ENCODE measurements around the gene SNAI3. TPM values are rescaled to one million over a fixed set of nuclear protein-coding genes. Genes with fewer than 3 reads are reported as not detected.

SNAI3 gene
- total RNA-seq, 1 donor from 2014 or later = 6.1 TPM

DNA sequence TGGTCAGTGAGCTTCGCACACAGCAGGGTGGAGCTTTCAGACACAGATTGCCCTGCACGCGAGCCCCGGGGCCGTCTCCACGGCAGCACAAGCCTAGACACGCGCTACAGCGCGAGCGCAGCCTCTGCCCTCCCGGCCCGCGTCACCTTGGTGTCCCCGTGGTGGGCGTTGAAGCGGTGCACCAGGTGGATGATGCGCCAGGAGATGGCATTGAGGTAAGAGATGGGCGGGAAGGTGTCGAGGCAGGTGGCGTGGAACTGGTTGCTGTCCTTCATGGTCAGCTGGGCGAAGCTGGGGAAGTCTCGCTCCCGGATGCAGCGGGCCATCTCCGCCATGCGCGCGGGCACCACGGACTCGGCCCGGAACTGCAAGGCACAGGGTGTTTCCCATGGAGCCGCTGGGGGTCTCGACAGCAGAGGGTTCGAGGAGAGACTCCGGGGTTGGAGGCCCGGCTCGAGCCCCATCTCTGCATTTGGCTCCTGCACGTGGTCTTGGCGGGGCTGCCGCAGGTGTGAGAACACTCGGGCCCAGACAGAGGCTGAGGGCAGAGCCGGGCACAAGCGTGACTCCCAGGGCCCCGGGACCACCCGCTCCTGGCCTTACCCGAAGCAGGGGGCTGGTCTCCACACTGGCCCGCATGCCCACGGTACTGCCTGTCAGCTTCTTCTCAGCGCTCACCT, 31.1 kb downstream of the SNAI3 start:
- TF ChIP-seq, protein P1, sequence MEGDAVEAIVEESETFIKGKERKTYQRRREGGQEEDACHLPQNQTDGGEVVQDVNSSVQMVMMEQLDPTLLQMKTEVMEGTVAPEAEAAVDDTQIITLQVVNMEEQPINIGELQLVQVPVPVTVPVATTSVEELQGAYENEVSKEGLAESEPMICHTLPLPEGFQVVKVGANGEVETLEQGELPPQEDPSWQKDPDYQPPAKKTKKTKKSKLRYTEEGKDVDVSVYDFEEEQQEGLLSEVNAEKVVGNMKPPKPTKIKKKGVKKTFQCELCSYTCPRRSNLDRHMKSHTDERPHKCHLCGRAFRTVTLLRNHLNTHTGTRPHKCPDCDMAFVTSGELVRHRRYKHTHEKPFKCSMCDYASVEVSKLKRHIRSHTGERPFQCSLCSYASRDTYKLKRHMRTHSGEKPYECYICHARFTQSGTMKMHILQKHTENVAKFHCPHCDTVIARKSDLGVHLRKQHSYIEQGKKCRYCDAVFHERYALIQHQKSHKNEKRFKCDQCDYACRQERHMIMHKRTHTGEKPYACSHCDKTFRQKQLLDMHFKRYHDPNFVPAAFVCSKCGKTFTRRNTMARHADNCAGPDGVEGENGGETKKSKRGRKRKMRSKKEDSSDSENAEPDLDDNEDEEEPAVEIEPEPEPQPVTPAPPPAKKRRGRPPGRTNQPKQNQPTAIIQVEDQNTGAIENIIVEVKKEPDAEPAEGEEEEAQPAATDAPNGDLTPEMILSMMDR (IDR thresholded peaks at IDR 0.05) = no peak
- ATAC-seq = no peak
- peaks cover 16% of the 10 kb centered on the region for H3K4me1 ChIP-seq
- H3K36me3 ChIP-seq = peaks cover 62% of the 10 kb centered on the region
- no peak overlapping the region for H3K27ac ChIP-seq
- H3K9me3 ChIP-seq = no peaks in the 10 kb centered on the region
- intact Hi-C loops (cut with DNase I) = no loop called here
- no peak for DNase-seq
- H3K4me3 ChIP-seq = no peak overlapping the region
- H3K27me3 ChIP-seq (ENCODE audit: low read depth) = no peaks in the 10 kb centered on the region

DNA sequence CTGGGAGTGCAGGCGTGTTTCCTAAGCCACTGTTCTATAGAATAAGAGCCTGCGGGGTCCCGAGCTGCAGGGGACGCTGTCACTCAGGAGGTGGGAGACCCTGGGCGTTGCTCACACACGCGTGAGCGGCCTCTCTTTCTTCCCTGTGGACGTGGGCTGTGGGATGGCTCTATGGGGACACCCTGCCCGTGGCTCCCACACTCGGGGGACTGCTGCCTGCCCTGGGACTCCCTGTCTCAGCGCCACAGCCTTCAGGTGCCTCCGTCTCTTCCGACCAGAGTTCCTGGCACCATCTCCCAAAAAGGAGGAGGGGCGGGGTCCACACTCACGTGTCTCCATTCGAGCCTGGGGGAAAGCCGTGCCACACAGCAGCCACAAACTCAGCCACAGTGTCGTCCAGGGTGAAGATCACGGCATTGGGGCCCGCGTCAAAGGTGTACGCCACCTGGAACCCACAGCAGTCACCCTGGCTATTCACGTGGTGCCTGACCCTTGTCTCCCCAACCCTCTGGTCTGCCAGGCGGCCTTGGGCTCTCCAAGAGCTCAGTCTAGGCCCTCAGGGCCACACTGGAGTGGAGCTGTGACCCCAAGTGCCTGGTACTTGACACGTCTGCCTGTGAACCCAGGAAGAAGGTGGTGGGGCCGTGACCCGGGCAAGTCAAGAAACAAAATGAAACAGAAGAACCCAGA, 31.8 kb downstream of the SNAI3 start:
- H3K27me3 ChIP-seq (ENCODE audit: low read depth) = no peaks in the 10 kb centered on the region
- TF ChIP-seq, protein P1 (IDR thresholded peaks at IDR 0.05) = no peak
- intact Hi-C loops (cut with DNase I) = no loop called here
- H3K4me1 ChIP-seq = peaks cover 23% of the 10 kb centered on the region
- peaks cover 62% of the 10 kb centered on the region for H3K36me3 ChIP-seq
- ATAC-seq (no peak), DNase-seq (no peak)
- no peak overlapping the region for H3K4me3 ChIP-seq
- H3K9me3 ChIP-seq = no peaks in the 10 kb centered on the region
- H3K27ac ChIP-seq = no peak overlapping the region

DNA sequence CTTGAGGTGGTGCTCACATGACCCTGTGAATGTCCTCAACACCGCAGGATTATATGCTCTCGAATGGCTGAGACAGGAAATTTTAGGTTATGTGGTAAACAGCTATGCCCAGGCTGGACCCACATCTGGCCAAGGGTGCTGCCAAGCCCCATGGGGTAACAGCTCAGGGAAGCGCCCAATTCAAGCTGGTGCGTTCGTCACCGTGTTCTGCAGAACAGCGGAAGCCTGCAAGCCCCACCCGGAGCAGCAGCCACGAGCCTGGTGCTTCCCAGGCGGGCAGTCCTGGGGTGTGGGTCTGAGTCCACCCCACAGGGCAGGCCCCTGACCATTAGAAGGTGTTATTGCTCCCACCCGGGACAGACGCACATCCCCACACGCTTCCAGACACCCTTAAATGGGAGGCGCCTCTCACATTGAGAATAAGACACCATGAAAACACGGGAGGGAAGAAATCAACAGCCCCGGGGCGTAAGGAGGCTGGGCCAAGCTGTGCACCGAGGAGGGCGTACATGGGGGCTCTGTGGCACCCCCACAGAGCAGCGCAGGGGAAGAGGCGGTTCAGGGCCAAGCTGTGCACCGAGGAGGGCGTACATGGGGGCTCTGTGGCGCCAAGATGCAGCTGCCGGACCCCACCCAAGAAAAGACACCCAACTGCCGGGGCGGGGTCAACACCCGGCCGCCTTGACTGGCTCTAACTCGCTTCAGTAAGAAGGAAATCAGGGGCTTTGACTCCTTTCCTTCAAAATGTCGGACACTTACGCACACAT, 32.5 kb downstream of the SNAI3 start:
- H3K27me3 ChIP-seq (ENCODE audit: low read depth) = no peaks in the 10 kb centered on the region
- TF ChIP-seq, protein P1 (IDR thresholded peaks at IDR 0.05) = no peak
- H3K4me3 ChIP-seq = no peak overlapping the region
- H3K27ac ChIP-seq = no peak overlapping the region
- no peak for ATAC-seq
- peaks cover 62% of the 10 kb centered on the region for H3K36me3 ChIP-seq
- DNase-seq = no peak
- H3K4me1 ChIP-seq = peaks cover 29% of the 10 kb centered on the region
- no peaks in the 10 kb centered on the region for H3K9me3 ChIP-seq
- intact Hi-C loops (cut with DNase I) = no loop called here

DNA sequence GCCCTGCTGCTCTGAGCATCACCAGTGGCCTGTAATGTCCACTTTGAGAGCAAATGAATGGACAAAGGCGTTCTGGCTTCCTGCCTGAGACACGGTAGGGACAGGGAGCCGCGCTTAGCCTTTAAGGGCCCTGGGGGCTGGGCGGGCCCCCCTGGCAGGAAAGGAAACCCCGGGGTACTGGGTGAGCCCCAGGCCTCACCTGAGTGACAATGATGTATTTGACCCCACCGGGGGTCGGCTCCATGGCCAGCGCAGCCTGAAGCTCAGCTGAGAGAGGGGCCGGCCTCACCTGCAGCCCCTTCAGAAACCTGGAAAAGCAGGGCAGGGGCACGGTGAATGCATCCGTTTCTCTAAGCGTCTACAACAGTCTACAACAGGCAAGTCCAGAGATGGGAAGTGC, 33.2 kb downstream of the SNAI3 start:
- H3K27me3 ChIP-seq (ENCODE audit: low read depth) = no peaks in the 10 kb centered on the region
- TF ChIP-seq, protein P1 (IDR thresholded peaks at IDR 0.05) = no peak
- H3K36me3 ChIP-seq = peaks cover 59% of the 10 kb centered on the region
- no peak overlapping the region for H3K4me3 ChIP-seq
- H3K4me1 ChIP-seq = peaks cover 29% of the 10 kb centered on the region
- intact Hi-C loops (cut with DNase I) = no loop called here
- DNase-seq (no peak), ATAC-seq (no peak)
- no peaks in the 10 kb centered on the region for H3K9me3 ChIP-seq
- no peak overlapping the region for H3K27ac ChIP-seq

DNA sequence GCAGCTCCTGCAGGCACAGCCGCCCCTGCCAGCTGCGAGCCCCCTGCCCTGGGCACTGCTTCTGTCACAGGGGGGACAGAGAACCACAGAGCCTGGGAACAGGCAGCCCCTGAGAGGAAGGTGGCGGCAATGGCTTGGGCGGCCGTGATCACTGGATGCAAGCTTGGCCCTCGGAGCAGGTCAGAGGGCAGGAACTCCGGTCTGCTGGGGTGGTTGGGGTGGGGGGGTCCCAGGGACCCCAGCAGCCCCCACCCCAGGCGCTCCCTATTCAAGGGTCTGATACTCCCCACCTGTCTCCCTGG, 33.6 kb downstream of the SNAI3 start:
- Histone ChIP-seq H3K4me1 (peaks cover 29% of the 10 kb centered on the region), H3K4me3 (no peak overlapping the region), H3K9me3 (no peaks in the 10 kb centered on the region), H3K27ac (no peak overlapping the region), H3K27me3 (ENCODE audit: low read depth) (no peaks in the 10 kb centered on the region), H3K36me3 (peaks cover 55% of the 10 kb centered on the region)
- TF ChIP-seq, protein P1 (IDR thresholded peaks at IDR 0.05) = no peak
- no peak for ATAC-seq
- DNase-seq = no peak
- intact Hi-C loops (cut with DNase I) = no loop called here
